GM12878 (cell line): ENCODE data around the gene CUEDC1. TPM values are rescaled to one million over a fixed set of nuclear protein-coding genes. Genes with fewer than 3 reads are reported as not detected.

Experiments
- ATAC-seq: fragments of 200-7000 bp; cut with Tn5 transposase; 3 replicates; pipeline ENCODE4 v1.9.1; 2020; ENCODE audit warnings: mild to moderate bottlenecking, moderate library complexity
- BruUV-seq: library from RNA; stranded (reverse); fragments of 400-500 nt; replicated peaks from 2 replicates; lab custom pipeline; 2021; lab: Mats Ljungman, UMichigan
- CTCF ChIA-PET: fragments of 300-600 bp; sonication (Branson Sonifier 250); formaldehyde crosslinking; extraction: SDS; loops from one replicate; lab custom pipeline; 2021; ENCODE audit warnings: inconsistent platforms; lab: Yijun Ruan, JAX
- POLR2A ChIA-PET: fragments of 350-600 bp; formaldehyde crosslinking; extraction: SDS; loops from one replicate; lab custom pipeline; 2021; ENCODE audit warnings: inconsistent platforms; lab: Charles Lee
- RAD21 ChIA-PET: fragments of 300-600 bp; sonication (Branson Sonifier 250); formaldehyde crosslinking; loops from one replicate; lab custom pipeline; 2023; ENCODE audit warnings: antibody characterized with exemption; ENCODE audit not compliant: unreplicated experiment; lab: Charles Lee
- SMC1A ChIA-PET: fragments of 300-600 bp; sonication (Branson Sonifier 250); formaldehyde crosslinking; loops from one replicate; lab custom pipeline; 2023; ENCODE audit not compliant: unreplicated experiment, uncharacterized antibody; lab: Charles Lee
- DNase-seq: peaks from one replicate; pipeline ENCODE4 v3.0.0-alpha.2; 2011; ENCODE audit warnings: low read depth, low spot score
- FAIRE-seq: peaks from 3 replicates; lab custom pipeline; 2011; peaks lifted over from hg19 to GRCh38; lab: Jason Lieb, UNC
- H2AFZ ChIP-seq: 2 replicates; pipeline ENCODE4 v1.6.0; 2011; ENCODE audit warnings: low read depth, low read length, control low read depth; ENCODE audit not compliant: control insufficient read depth
- H3K27ac ChIP-seq: 2 replicates; pipeline ENCODE4 v1.5.1; 2011; ENCODE audit warnings: control low read depth; ENCODE audit not compliant: control insufficient read depth, insufficient read depth
- H3K27me3 ChIP-seq, 2 experiments: replicated peaks in 1 of 2; 2 replicates each; pipeline versions ENCODE4 v1.6.0 to v1.6.1; 2011; ENCODE audit warnings: low read length in 1 of 2; ENCODE audit not compliant: control insufficient read depth in 2 of 2, insufficient read depth in 2 of 2
- H3K36me3 ChIP-seq, 2 experiments: 2 replicates each; pipeline ENCODE4 v1.5.1; 2011; ENCODE audit warnings: low read length in 1 of 2; ENCODE audit not compliant: control insufficient read depth in 2 of 2, insufficient read depth in 2 of 2
- H3K4me1 ChIP-seq: 2 replicates; pipeline ENCODE4 v1.6.1; 2011; ENCODE audit warnings: mild to moderate bottlenecking, low read length, moderate library complexity, mixed read lengths; ENCODE audit not compliant: control insufficient read depth, insufficient read depth
- H3K4me2 ChIP-seq: 2 replicates; pipeline ENCODE4 v1.6.0; 2011; ENCODE audit warnings: control low read depth; ENCODE audit not compliant: control insufficient read depth, insufficient read depth
- H3K4me3 ChIP-seq: fragments of 200-600 bp; sonication (generic); 2 replicates; pipeline ENCODE4 v1.5.1; 2016
- H3K79me2 ChIP-seq: 2 replicates; pipeline ENCODE4 v1.6.0; 2011; ENCODE audit warnings: low read length; ENCODE audit not compliant: control insufficient read depth, insufficient read depth
- H3K9ac ChIP-seq: 2 replicates; pipeline ENCODE4 v1.8.0; 2011; ENCODE audit warnings: low read length, control low read depth, mixed read lengths; ENCODE audit not compliant: control insufficient read depth, insufficient read depth
- H3K9me3 ChIP-seq: replicated peaks from 3 replicates; pipeline ENCODE4 v1.5.1; 2011; ENCODE audit warnings: mild to moderate bottlenecking, low read length; ENCODE audit not compliant: control insufficient read depth, insufficient read depth
- H4K20me1 ChIP-seq: 2 replicates; pipeline ENCODE4 v1.6.0; 2011; ENCODE audit not compliant: control insufficient read depth, insufficient read depth
- DPF2 ChIP-seq: fragments of 450-650 bp; IDR thresholded peaks from 2 replicates; pipeline ENCODE4 v1.6.1; 2017; ENCODE audit warnings: mild to moderate bottlenecking
- FOS ChIP-seq: IDR thresholded peaks from 3 replicates; pipeline ENCODE4 v1.6.1; 2011; ENCODE audit warnings: borderline replicate concordance; ENCODE audit not compliant: insufficient read length; ENCODE audit errors: extremely low read depth
- IKZF1 ChIP-seq: fragments of 450-650 bp; conservative IDR thresholded peaks from 2 replicates; pipeline ENCODE4 v1.6.1; 2017; ENCODE audit warnings: antibody characterized with exemption, mild to moderate bottlenecking
- IRF4 ChIP-seq: IDR thresholded peaks from 2 replicates; pipeline ENCODE4 v1.6.1; 2011; ENCODE audit warnings: low read depth, low read length
- MEF2A ChIP-seq: IDR thresholded peaks from 2 replicates; pipeline ENCODE4 v1.6.1; 2011; ENCODE audit warnings: low read depth, mild to moderate bottlenecking, low read length, moderate library complexity; ENCODE audit not compliant: insufficient read depth
- MYB ChIP-seq: fragments of 150-350 bp; IDR thresholded peaks from 2 replicates; pipeline ENCODE4 v1.6.1; 2014; ENCODE audit warnings: mild to moderate bottlenecking, low read depth, low read length, borderline replicate concordance
- MYC ChIP-seq: IDR thresholded peaks from 2 replicates; pipeline ENCODE4 v1.6.1; 2011; ENCODE audit warnings: mild to moderate bottlenecking, low read length, moderate library complexity, inconsistent platforms; ENCODE audit not compliant: insufficient read depth, insufficient replicate concordance, insufficient read length, severe bottlenecking
- NBN ChIP-seq: fragments of 450-650 bp; IDR thresholded peaks from 2 replicates; pipeline ENCODE4 v1.6.1; 2016
- POU2F2 ChIP-seq: IDR thresholded peaks from 3 replicates; pipeline ENCODE4 v1.6.1; 2011; ENCODE audit warnings: low read depth, mild to moderate bottlenecking, low read length, borderline replicate concordance
- RFX5 ChIP-seq: IDR thresholded peaks from 2 replicates; pipeline ENCODE4 v1.6.1; 2011; ENCODE audit warnings: low read depth, low read length, improper control_type of control experiment
- SIX5 ChIP-seq: IDR thresholded peaks from 2 replicates; pipeline ENCODE4 v1.6.1; 2011; ENCODE audit warnings: mild to moderate bottlenecking, low read depth, low read length, moderate library complexity; ENCODE audit not compliant: severe bottlenecking
- SREBF1 ChIP-seq: IDR thresholded peaks from 2 replicates; pipeline ENCODE4 v1.6.1; 2012; ENCODE audit warnings: mild to moderate bottlenecking, low read length
- ZNF24 ChIP-seq: fragments of 450-650 bp; IDR thresholded peaks from 2 replicates; pipeline ENCODE4 v1.6.1; 2017; ENCODE audit warnings: antibody characterized with exemption, mild to moderate bottlenecking
- WGBS: methylation state at CpG from one replicate; pipeline ENCODE4 v1.1.6; 2016; ENCODE audit warnings: low lambda C conversion rate; ENCODE audit not compliant: insufficient replicate concordance, insufficient coverage; ENCODE audit errors: missing lambda C conversion rate; 5-methylcytosine and 5-hydroxymethylcytosine counted together
- in situ Hi-C: fragments of 300-500 bp; cut with MboI; formaldehyde crosslinking; loops from 9 replicates; pipeline ENCODE4 v1.14.3; 2018; ENCODE audit warnings: mixed read lengths
- intact Hi-C: fragments of 100-400 bp; cut with micrococcal nuclease; formaldehyde crosslinking; loops from one replicate; pipeline ENCODE4 v1.14.2; 2022; ENCODE audit not compliant: unreplicated experiment
- polyA plus RNA-seq, 11 experiments: library from polyadenylated mRNA; depleted of rRNA in 4 of 11; unstranded in 6 of 11; stranded (reverse) in 5 of 11; fragments of >200 nt; fragmentation: Nextera tagmentation in 4 of 11; fragmentation: Illumina TruSeq in 1 of 11; extraction: Ambion mirVana in 4 of 11; extraction: Trizol in 1 of 11; gene quantifications; 1 replicate in 1 of 11; 2 replicates in 10 of 11; pipeline versions ENCODE4 v1.2.1 to v1.2.3, GENCODE V29; 2011 to 2016; ENCODE audit warnings: inconsistent platforms in 2 of 11, missing spikeins in 2 of 11, low read depth in 1 of 11
- total RNA-seq, 4 experiments: library from RNA; depleted of rRNA in 3 of 4; stranded (reverse); fragments of >200 nt in 3 of 4; fragmentation: Illumina TruSeq in 1 of 4; extraction: Trizol in 1 of 4; gene quantifications; 2 replicates each; pipeline versions ENCODE4 v1.2.1 to v1.2.3, GENCODE V29; 2013 to 2021
- TF ChIP-seq, protein P1 (sequence below): IDR thresholded peaks from 2 replicates; pipeline ENCODE4 v1.6.1; 2011; ENCODE audit warnings: low read depth, mild to moderate bottlenecking, low read length, moderate library complexity, borderline replicate concordance; ENCODE audit errors: extremely low read depth
- TF ChIP-seq, protein P2 (sequence below): fragments of 450-650 bp; IDR thresholded peaks from 2 replicates; pipeline ENCODE4 v1.6.1; 2016; ENCODE audit warnings: mild to moderate bottlenecking

Gene CUEDC1
- total and polyA plus RNA-seq, 10 of the 15 experiments (the other 5 are each of a cell fraction or from before 2014, with no cell fraction given) = 0.24 to 7.4 (median 1.8) TPM

DNA sequence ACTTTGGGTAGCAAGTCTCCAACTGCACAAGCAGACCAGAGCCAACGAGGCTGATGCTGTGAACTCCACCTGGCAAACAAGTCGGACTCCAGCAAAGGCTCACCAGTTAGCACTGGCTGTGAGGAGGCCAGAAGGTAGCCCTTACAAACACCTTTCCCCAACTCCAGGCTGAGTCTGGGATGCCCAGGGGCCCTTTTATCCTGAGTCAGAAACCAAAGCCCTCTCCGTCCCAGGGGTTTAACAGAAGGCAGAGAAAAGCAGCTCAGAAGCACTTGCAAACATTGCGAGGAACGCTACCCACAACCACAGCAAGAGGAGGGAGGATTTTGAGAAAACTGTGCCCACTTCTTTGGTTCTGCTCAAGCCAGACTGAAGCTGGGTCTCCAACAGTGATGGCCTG, 25.0 kb downstream of the CUEDC1 start:
- no peak for DNase-seq
- H3K27me3 ChIP-seq = no peaks in the 10 kb centered on the region
- H4K20me1 ChIP-seq = no peaks in the 10 kb centered on the region
- WGBS = 62% methylated on average over 5 of the region's 5 CpGs
- no peaks in the 10 kb centered on the region for H3K36me3 ChIP-seq
- intact Hi-C loops = no loop called here
- ATAC-seq = no peak
- RAD21 ChIA-PET = no interaction called here
- POLR2A ChIA-PET = interaction anchor here (0.5 kb wide), 1 partner anchor 10 kb away, joined by 4 read pairs; no protein-coding TSS in a partner anchor
- SMC1A ChIA-PET = no interaction called here
- H3K4me3 ChIP-seq = no peak overlapping the region
- no peak overlapping the region for H3K9ac ChIP-seq
- no peak for TF ChIP-seq FOS
- TF ChIP-seq, protein P1, sequence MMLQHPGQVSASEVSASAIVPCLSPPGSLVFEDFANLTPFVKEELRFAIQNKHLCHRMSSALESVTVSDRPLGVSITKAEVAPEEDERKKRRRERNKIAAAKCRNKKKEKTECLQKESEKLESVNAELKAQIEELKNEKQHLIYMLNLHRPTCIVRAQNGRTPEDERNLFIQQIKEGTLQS = no peak
- TF ChIP-seq IRF4 = no peak
- no peak for TF ChIP-seq MYC
- TF ChIP-seq MEF2A = no peak
- no peak for TF ChIP-seq SIX5
- no peak for TF ChIP-seq IKZF1
- TF ChIP-seq NBN = no peak
- TF ChIP-seq RFX5 = no peak
- TF ChIP-seq, all 136 proteins: peak for 0
- no peak for FAIRE-seq
- in situ Hi-C loops = no loop called here
- H3K27ac ChIP-seq = no peak overlapping the region
- H3K4me2 ChIP-seq = no peak overlapping the region
- CTCF ChIA-PET = interaction anchor here (1.1 to 1.6 kb wide), 4 partner anchors 8 to 69 kb away, joined by 3 to 5 read pairs (median 4); no protein-coding TSS in a partner anchor
- BruUV-seq = no TSS peak
- H2AFZ ChIP-seq = no peak overlapping the region
- H3K9me3 ChIP-seq = no peaks in the 10 kb centered on the region
- no peaks in the 10 kb centered on the region for H3K79me2 ChIP-seq
- peaks cover 5% of the 10 kb centered on the region for H3K4me1 ChIP-seq

DNA sequence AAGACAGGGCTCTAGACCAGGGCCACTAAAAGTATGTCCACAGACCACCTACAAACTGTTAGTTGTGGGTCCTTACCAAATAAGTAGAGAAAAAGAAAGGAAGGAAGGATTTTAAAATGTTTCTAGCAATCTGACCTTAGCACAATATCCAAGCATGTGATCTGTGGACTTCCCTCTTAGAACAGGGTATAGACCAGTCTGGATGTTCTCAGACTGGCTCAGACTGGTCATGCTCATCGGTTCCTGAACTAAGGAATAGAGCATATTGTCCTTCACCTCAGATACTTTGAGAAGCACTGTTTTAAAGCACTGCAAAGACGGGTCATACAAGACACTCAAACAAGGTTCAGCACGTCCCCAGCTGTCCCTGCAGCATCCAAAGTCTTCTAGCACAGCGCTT, 25.8 kb downstream of the CUEDC1 start:
- Histone ChIP-seq H3K9ac (no peak overlapping the region), H4K20me1 (no peaks in the 10 kb centered on the region), H2AFZ (no peak overlapping the region), H3K27me3 (no peaks in the 10 kb centered on the region), H3K79me2 (no peaks in the 10 kb centered on the region), H3K36me3 (no peaks in the 10 kb centered on the region), H3K4me1 (peaks cover 5% of the 10 kb centered on the region), H3K27ac (no peak overlapping the region), H3K4me3 (no peak overlapping the region), H3K9me3 (no peaks in the 10 kb centered on the region), H3K4me2 (no peak overlapping the region)
- ChIA-PET SMC1A (no interaction called here), POLR2A (no interaction called here), RAD21 (no interaction called here), CTCF (no interaction called here)
- intact Hi-C loops = no loop called here
- in situ Hi-C loops = no loop called here
- BruUV-seq = no TSS peak
- FAIRE-seq (no peak), ATAC-seq (no peak), DNase-seq (no peak)
- 28% methylated on average over 4 of the region's 4 CpGs for WGBS
- TF ChIP-seq DPF2 = no peak
- TF ChIP-seq MYB = no peak
- no peak for TF ChIP-seq SREBF1
- no peak for TF ChIP-seq POU2F2
- TF ChIP-seq ZNF24 = no peak
- TF ChIP-seq, protein P2, sequence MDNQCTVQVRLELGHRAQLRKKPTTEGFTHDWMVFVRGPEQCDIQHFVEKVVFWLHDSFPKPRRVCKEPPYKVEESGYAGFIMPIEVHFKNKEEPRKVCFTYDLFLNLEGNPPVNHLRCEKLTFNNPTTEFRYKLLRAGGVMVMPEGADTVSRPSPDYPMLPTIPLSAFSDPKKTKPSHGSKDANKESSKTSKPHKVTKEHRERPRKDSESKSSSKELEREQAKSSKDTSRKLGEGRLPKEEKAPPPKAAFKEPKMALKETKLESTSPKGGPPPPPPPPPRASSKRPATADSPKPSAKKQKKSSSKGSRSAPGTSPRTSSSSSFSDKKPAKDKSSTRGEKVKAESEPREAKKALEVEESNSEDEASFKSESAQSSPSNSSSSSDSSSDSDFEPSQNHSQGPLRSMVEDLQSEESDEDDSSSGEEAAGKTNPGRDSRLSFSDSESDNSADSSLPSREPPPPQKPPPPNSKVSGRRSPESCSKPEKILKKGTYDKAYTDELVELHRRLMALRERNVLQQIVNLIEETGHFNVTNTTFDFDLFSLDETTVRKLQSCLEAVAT = no peak
